SK-N-SH (cell line): Measurements from ENCODE around the gene SH2D3C. TPM values are rescaled to one million over a fixed set of nuclear protein-coding genes. Genes with fewer than 3 reads are reported as not detected.

Experiments used
- CTCF ChIA-PET: fragments of 300-600, 350-600 bp; formaldehyde crosslinking; extraction: SDS; loops from one replicate; lab custom pipeline; 2021; lab: Yijun Ruan, JAX
- POLR2A ChIA-PET: fragments of 350-600 bp; sonication (Branson Sonifier 250); formaldehyde crosslinking; extraction: SDS; loops from one replicate; lab custom pipeline; 2020; ENCODE audit warnings: antibody characterized with exemption, inconsistent platforms; lab: Yijun Ruan, JAX
- DNase-seq: peaks from one replicate; pipeline ENCODE4 v3.0.0; 2012
- H2AFZ ChIP-seq: fragments of 200-600 bp; sonication (generic); 2 replicates; pipeline ENCODE4 v1.8.1; 2016; ENCODE audit warnings: antibody characterized with exemption, mild to moderate bottlenecking, low read depth
- H3F3A ChIP-seq: fragments of 200-600 bp; sonication (generic); replicated peaks from 2 replicates; pipeline ENCODE3; 2016; ENCODE audit warnings: antibody characterized with exemption, mild to moderate bottlenecking; ENCODE audit not compliant: insufficient read depth
- H3K27ac ChIP-seq, 2 experiments: fragments of 200-500 bp in 1 of 2; fragments of 200-600 bp in 1 of 2; sonication (Bioruptor generic) in 1 of 2; sonication (generic), shearing (Covaris generic) in 1 of 2; 2 replicates each; pipeline versions ENCODE4 v1.5.1 to v1.6.1; 2014 to 2016; ENCODE audit warnings: low read depth in 2 of 2, inconsistent platforms in 1 of 2, low read length in 1 of 2, mild to moderate bottlenecking in 1 of 2, mixed read lengths in 1 of 2
- H3K27me3 ChIP-seq: fragments of 200-600 bp; sonication (generic), shearing (Covaris generic); 2 replicates; pipeline ENCODE4 v1.6.1; 2016; ENCODE audit warnings: mixed run types; ENCODE audit not compliant: insufficient read depth
- H3K36me3 ChIP-seq, 2 experiments: fragments of 200-500 bp in 1 of 2; fragments of 200-600 bp in 1 of 2; sonication (Bioruptor generic) in 1 of 2; sonication (generic) in 1 of 2; replicated peaks in 1 of 2; 2 replicates each; pipeline versions ENCODE3 to v1.5.1; 2014 to 2016; ENCODE audit warnings: low read length in 1 of 2, mild to moderate bottlenecking in 1 of 2; ENCODE audit not compliant: insufficient read depth in 2 of 2, control insufficient read depth in 1 of 2
- H3K4me1 ChIP-seq, 2 experiments: fragments of 200-500 bp in 1 of 2; fragments of 200-600 bp in 1 of 2; sonication (Bioruptor generic) in 1 of 2; sonication (generic), shearing (Covaris generic) in 1 of 2; 2 replicates each; pipeline versions ENCODE4 v1.5.1 to v1.6.1; 2014 to 2016; ENCODE audit warnings: low read depth in 1 of 2, low read length in 1 of 2, mixed run types in 1 of 2; ENCODE audit not compliant: insufficient read depth in 2 of 2, control insufficient read depth in 1 of 2
- H3K4me2 ChIP-seq: fragments of 200-600 bp; sonication (generic), shearing (Covaris generic); 2 replicates; pipeline ENCODE4 v1.6.1; 2017; ENCODE audit warnings: mixed run types
- H3K4me3 ChIP-seq, 2 experiments: fragments of 200-500 bp in 1 of 2; fragments of 200-600 bp in 1 of 2; sonication (Bioruptor generic) in 1 of 2; sonication (generic), shearing (Covaris generic) in 1 of 2; 2 replicates each; pipeline versions ENCODE4 v1.5.1 to v1.8.1; 2014 to 2016; ENCODE audit warnings: low read depth in 2 of 2, inconsistent platforms in 1 of 2, low read length in 1 of 2, mild to moderate bottlenecking in 1 of 2, mixed read lengths in 1 of 2, moderate library complexity in 1 of 2
- H3K79me2 ChIP-seq: fragments of 200-600 bp; sonication (generic); 2 replicates; pipeline ENCODE4 v1.8.1; 2017; ENCODE audit warnings: mild to moderate bottlenecking; ENCODE audit not compliant: insufficient read depth
- H3K9ac ChIP-seq: fragments of 200-600 bp; sonication (generic); 2 replicates; pipeline ENCODE4 v1.6.1; 2017; ENCODE audit warnings: mixed run types
- H3K9me2 ChIP-seq: fragments of 200-600 bp; sonication (generic); 2 replicates; pipeline ENCODE4 v1.6.1; 2017; ENCODE audit warnings: mixed run types
- H3K9me3 ChIP-seq: fragments of 200-600 bp; sonication (generic); 2 replicates; pipeline ENCODE4 v1.6.1; 2017; ENCODE audit warnings: mixed run types, mild to moderate bottlenecking, moderate library complexity
- H4K20me1 ChIP-seq: fragments of 200-600 bp; sonication (generic); 2 replicates; pipeline ENCODE4 v1.6.1; 2017; ENCODE audit warnings: mild to moderate bottlenecking, mixed run types; ENCODE audit not compliant: insufficient read depth
- CHD2 ChIP-seq: fragments of 150-350 bp; IDR thresholded peaks from 2 replicates; pipeline ENCODE4 v1.6.1; 2018; ENCODE audit warnings: low read length; ENCODE audit not compliant: partially characterized antibody
- CTCF ChIP-seq: fragments of 200-600 bp; sonication (generic); IDR thresholded peaks from 2 replicates; pipeline ENCODE4 v1.6.1; 2017; ENCODE audit warnings: antibody characterized with exemption, mild to moderate bottlenecking, moderate library complexity
- ELF1 ChIP-seq: IDR thresholded peaks from 2 replicates; pipeline ENCODE4 v1.4.0; 2012
- FOSL2 ChIP-seq: IDR thresholded peaks from 2 replicates; pipeline ENCODE4 v1.4.0; 2012; ENCODE audit warnings: low read depth, mild to moderate bottlenecking, moderate library complexity, borderline replicate concordance
- FOXM1 ChIP-seq: IDR thresholded peaks from 2 replicates; pipeline ENCODE4 v1.4.0; 2012; ENCODE audit warnings: low read depth, mild to moderate bottlenecking
- IRF3 ChIP-seq: fragments of 150-350 bp; IDR thresholded peaks from 2 replicates; pipeline ENCODE4 v1.6.1; 2016; ENCODE audit warnings: mild to moderate bottlenecking, low read depth, low read length
- MEF2A ChIP-seq: IDR thresholded peaks from 2 replicates; pipeline ENCODE4 v1.4.0; 2012; ENCODE audit warnings: low read depth, borderline replicate concordance
- NFIC ChIP-seq: IDR thresholded peaks from 2 replicates; pipeline ENCODE4 v1.4.0; 2012; ENCODE audit warnings: borderline replicate concordance
- PBX3 ChIP-seq: IDR thresholded peaks from 2 replicates; pipeline ENCODE4; 2012
- RAD21 ChIP-seq: IDR thresholded peaks from 2 replicates; pipeline ENCODE4 v1.6.1; 2012; ENCODE audit warnings: mild to moderate bottlenecking, low read length
- RFX5 ChIP-seq: IDR thresholded peaks from 2 replicates; pipeline ENCODE4 v1.6.1; 2012; ENCODE audit warnings: mild to moderate bottlenecking, improper control_type of control experiment, low read length
- RXRA ChIP-seq: IDR thresholded peaks from 2 replicates; pipeline ENCODE4 v1.4.0; 2012; ENCODE audit warnings: low read depth, mild to moderate bottlenecking, borderline replicate concordance
- SMC3 ChIP-seq: IDR thresholded peaks from 2 replicates; pipeline ENCODE4 v1.6.1; 2012; ENCODE audit warnings: low read depth, low read length, improper control_type of control experiment
- USF2 ChIP-seq: fragments of 150-350 bp; IDR thresholded peaks from 2 replicates; pipeline ENCODE4 v1.6.1; 2017; ENCODE audit warnings: antibody characterized with exemption, low read length, low read depth, borderline replicate concordance
- YY1 ChIP-seq: IDR thresholded peaks from 2 replicates; pipeline ENCODE4 v1.4.0; 2012; ENCODE audit warnings: low read depth, mild to moderate bottlenecking
- WGBS: methylation state at CpG from one replicate; pipeline ENCODE4 v1.1.6; 2017; ENCODE audit warnings: low lambda C conversion rate; 5-methylcytosine and 5-hydroxymethylcytosine counted together
- polyA plus RNA-seq, 3 experiments: library from polyadenylated mRNA; depleted of rRNA; stranded (reverse); fragments of >200 nt; gene quantifications; 2 replicates each; pipeline ENCODE4 v1.2.3, GENCODE V29; 2012

The SH2D3C gene
- polyA plus RNA-seq, 1 of the 3 experiments (the other 2 are of a cell fraction) = 0.15 TPM

GRCh38 chr9:127765418-127765817, 13.0 kb downstream of the SH2D3C start (continued):
- no peak for TF ChIP-seq IRF3

GRCh38 chr9:127763918-127764384, 14.5 kb downstream of the SH2D3C start:
- Histone ChIP-seq H3K27ac (no peak overlapping the region), H2AFZ (no peak overlapping the region), H3K9ac (no peak overlapping the region), H3K4me1 (peaks cover 0 to 18% of the 10 kb centered on the region in 2 experiments; a peak in 1 of 4 replicates), H3F3A (no peaks in the 10 kb centered on the region), H3K4me3 (no peak overlapping the region), H3K36me3 (no peaks in the 10 kb centered on the region), H3K9me3 (no peaks in the 10 kb centered on the region), H3K27me3 (no peaks in the 10 kb centered on the region), H3K4me2 (no peak overlapping the region), H3K79me2 (no peaks in the 10 kb centered on the region), H4K20me1 (no peaks in the 10 kb centered on the region), H3K9me2 (no peaks in the 10 kb centered on the region)
- peak; percentile 41; the same call in 1 of the 2 replicates for TF ChIP-seq RAD21
- no peak for TF ChIP-seq PBX3
- peak; percentile 46 for TF ChIP-seq CTCF
- TF ChIP-seq SMC3 = peak; percentile 27; the same call in 1 of the 2 replicates
- ChIA-PET CTCF (interaction anchor here (0.6 to 1.9 kb wide), 11 partner anchors 8 to 158 kb away, joined by 3 to 9 read pairs (median 5); partner anchors contain the start of genes SH2D3C and TOR2A), POLR2A (no interaction called here)
- WGBS = 83% methylated on average over 5 of the region's 7 CpGs
- no peak for DNase-seq

- Histone ChIP-seq H3K79me2 (no peaks in the 10 kb centered on the region), H3K9ac (no peak overlapping the region), H3K9me2 (no peaks in the 10 kb centered on the region), H3K4me3 (no peak overlapping the region), H3K27me3 (no peaks in the 10 kb centered on the region), H4K20me1 (no peaks in the 10 kb centered on the region), H3K4me2 (no peak overlapping the region), H3K4me1 (peaks cover 0 to 13% of the 10 kb centered on the region in 2 experiments; a peak in 1 of 4 replicates), H3K9me3 (no peaks in the 10 kb centered on the region), H2AFZ (no peak overlapping the region), H3K27ac (no peak overlapping the region), H3F3A (no peaks in the 10 kb centered on the region), H3K36me3 (no peaks in the 10 kb centered on the region)
- 72% methylated on average over 16 of the region's 16 CpGs for WGBS
- no peak for DNase-seq
- ChIA-PET POLR2A (no interaction called here), CTCF (interaction anchor here (0.9 to 1.8 kb wide), 5 partner anchors 23 to 159 kb away, joined by 3 to 8 read pairs (median 4); partner anchors contain the start of gene TOR2A)
- no peak for TF ChIP-seq IRF3
- TF ChIP-seq CHD2 = no peak
- TF ChIP-seq RXRA = no peak
- TF ChIP-seq MEF2A = no peak
- TF ChIP-seq CTCF = no peak
- TF ChIP-seq YY1 = no peak
- TF ChIP-seq RFX5 = no peak
- no peak for TF ChIP-seq USF2
- no peak for TF ChIP-seq ELF1
- no peak for TF ChIP-seq NFIC
- no peak for TF ChIP-seq SMC3
- no peak for TF ChIP-seq FOXM1
- TF ChIP-seq RAD21 = no peak
- TF ChIP-seq FOSL2 = no peak
These were observed 16.3 kb downstream of the SH2D3C start for GRCh38 chr9:127762111-127762676.
